ENCODE measurements around the gene FLNA. TPM values are rescaled to one million over a fixed set of nuclear protein-coding genes. Genes with fewer than 3 reads are reported as not detected.

The FLNA gene
- total and polyA plus RNA-seq, 2 of the 13 experiments (the other 11 are each of a cell fraction or from before 2014, with no cell fraction given) = 83.4 to 174 TPM

DNA sequence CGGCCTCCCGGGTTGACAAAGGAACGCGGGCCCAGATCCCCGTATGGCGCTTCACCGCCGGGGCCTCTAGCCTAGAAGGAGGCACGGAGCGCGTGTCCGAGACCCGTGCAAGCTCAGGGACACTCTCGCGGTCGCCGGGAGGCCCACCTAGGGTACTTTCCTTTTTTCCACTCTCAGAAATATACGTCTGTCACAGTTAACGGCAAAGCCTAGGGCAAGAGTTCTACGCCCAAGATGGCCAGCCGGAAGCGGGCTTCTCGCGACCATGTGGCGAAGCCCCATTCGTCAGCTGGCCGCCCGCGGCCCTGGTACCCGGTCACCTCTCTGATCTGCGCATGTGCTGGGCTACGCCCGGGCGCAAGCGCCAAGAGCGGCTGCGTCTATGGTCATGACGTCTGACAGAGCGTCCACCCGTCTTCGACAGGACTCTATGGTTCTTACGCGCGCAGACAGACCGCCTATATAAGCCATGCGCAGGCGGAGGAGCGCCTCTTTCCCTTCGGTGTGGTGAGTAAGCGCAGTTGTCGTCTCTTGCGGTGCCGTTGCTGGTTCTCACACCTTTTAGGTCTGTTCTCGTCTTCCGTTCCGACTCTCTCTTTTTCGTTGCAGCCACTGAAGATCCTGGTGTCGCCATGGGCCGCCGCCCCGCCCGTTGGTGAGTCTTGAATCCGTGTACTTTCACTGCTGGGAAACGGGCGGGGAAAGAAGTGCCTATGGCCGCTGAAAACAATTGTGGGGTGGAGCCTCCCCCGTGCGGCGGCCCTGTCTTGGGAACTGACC lies 23.6 kb upstream of the FLNA start, which contains the start of gene RPL10 (continued):
- TF ChIP-seq, protein P1, sequence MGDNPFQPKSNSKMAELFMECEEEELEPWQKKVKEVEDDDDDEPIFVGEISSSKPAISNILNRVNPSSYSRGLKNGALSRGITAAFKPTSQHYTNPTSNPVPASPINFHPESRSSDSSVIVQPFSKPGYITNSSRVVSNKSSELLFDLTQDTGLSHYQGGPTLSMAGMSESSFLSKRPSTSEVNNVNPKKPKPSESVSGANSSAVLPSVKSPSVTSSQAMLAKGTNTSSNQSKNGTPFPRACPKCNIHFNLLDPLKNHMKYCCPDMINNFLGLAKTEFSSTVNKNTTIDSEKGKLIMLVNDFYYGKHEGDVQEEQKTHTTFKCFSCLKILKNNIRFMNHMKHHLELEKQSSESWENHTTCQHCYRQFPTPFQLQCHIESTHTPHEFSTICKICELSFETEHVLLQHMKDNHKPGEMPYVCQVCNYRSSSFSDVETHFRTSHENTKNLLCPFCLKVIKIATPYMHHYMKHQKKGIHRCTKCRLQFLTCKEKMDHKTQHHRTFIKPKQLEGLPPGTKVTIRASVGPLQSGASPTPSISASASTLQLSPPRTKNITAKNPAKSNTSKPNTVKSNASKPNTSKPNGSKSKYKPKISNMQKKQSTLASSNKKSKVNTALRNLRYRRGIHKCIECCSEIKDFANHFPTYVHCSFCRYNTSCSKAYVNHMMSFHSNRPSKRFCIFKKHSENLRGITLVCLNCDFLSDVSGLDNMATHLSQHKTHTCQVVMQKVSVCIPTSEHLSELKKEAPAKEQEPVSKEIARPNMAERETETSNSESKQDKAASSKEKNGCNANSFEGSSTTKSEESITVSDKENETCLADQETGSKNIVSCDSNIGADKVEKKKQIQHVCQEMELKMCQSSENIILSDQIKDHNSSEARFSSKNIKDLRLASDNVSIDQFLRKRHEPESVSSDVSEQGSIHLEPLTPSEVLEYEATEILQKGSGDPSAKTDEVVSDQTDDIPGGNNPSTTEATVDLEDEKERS (CRISPR knock-in tag; IDR thresholded peaks at IDR 0.05) = peak; percentile 26; the same call in 1 of the 2 replicates
- TF ChIP-seq, protein P2, sequence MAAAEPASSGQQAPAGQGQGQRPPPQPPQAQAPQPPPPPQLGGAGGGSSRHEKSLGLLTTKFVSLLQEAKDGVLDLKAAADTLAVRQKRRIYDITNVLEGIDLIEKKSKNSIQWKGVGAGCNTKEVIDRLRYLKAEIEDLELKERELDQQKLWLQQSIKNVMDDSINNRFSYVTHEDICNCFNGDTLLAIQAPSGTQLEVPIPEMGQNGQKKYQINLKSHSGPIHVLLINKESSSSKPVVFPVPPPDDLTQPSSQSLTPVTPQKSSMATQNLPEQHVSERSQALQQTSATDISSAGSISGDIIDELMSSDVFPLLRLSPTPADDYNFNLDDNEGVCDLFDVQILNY (CRISPR knock-in tag; conservative IDR thresholded peaks at IDR 0.05) = no peak
- TF ChIP-seq NFRKB (IDR thresholded peaks at IDR 0.05) (no peak), ZMYM2 (CRISPR knock-in tag; IDR thresholded peaks at IDR 0.05) (no peak), PITX1 (CRISPR knock-in tag; IDR thresholded peaks at IDR 0.05) (no peak), POLR2G (IDR thresholded peaks at IDR 0.05; ENCODE audit: low read depth, low read length) (peak; percentile 99), REPIN1 (CRISPR knock-in tag; IDR thresholded peaks at IDR 0.05; ENCODE audit: borderline replicate concordance, low read depth) (no peak), KDM2A (CRISPR knock-in tag; IDR thresholded peaks at IDR 0.05; ENCODE audit: borderline replicate concordance, low read depth) (no peak), NR2F2 (IDR thresholded peaks at IDR 0.05; ENCODE audit: borderline replicate concordance, low read depth) (peak; percentile 47; the same call in 1 of the 2 replicates), MYC (CRISPR knock-in tag; IDR thresholded peaks at IDR 0.05; ENCODE audit: borderline replicate concordance) (peak; percentile 90), ZFP37 (CRISPR knock-in tag; IDR thresholded peaks at IDR 0.05; ENCODE audit: borderline replicate concordance) (peak; percentile 69; the same call in 1 of the 2 replicates), SRSF1 (optimal IDR thresholded peaks at IDR 0.05; ENCODE audit: low read depth, low read length) (no peak), ZNF430 (CRISPR knock-in tag; IDR thresholded peaks at IDR 0.05) (no peak; the same call in 1 of the 2 replicates), ZBTB20 (CRISPR knock-in tag; IDR thresholded peaks at IDR 0.05; ENCODE audit: borderline replicate concordance, low read depth) (0 out of 2 replicates have a peak, but pooled peaks have one; percentile 22), RFXANK (CRISPR knock-in tag; IDR thresholded peaks at IDR 0.05) (no peak), ZNF777 (CRISPR knock-in tag; IDR thresholded peaks at IDR 0.05) (peak; percentile 39)
- TF ChIP-seq, protein P3, sequence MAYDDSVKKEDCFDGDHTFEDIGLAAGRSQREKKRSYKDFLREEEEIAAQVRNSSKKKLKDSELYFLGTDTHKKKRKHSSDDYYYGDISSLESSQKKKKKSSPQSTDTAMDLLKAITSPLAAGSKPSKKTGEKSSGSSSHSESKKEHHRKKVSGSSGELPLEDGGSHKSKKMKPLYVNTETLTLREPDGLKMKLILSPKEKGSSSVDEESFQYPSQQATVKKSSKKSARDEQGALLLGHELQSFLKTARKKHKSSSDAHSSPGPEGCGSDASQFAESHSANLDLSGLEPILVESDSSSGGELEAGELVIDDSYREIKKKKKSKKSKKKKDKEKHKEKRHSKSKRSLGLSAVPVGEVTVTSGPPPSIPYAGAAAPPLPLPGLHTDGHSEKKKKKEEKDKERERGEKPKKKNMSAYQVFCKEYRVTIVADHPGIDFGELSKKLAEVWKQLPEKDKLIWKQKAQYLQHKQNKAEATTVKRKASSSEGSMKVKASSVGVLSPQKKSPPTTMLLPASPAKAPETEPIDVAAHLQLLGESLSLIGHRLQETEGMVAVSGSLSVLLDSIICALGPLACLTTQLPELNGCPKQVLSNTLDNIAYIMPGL (CRISPR knock-in tag; IDR thresholded peaks at IDR 0.05; ENCODE audit: borderline replicate concordance in 1 of 2, low read depth in 1 of 2) = peak in 1 of 2 experiments; percentile 49; a peak in 1 of 4 replicates
- TF ChIP-seq, protein P4, sequence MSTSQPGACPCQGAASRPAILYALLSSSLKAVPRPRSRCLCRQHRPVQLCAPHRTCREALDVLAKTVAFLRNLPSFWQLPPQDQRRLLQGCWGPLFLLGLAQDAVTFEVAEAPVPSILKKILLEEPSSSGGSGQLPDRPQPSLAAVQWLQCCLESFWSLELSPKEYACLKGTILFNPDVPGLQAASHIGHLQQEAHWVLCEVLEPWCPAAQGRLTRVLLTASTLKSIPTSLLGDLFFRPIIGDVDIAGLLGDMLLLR (CRISPR knock-in tag; IDR thresholded peaks at IDR 0.05) = no peak
- TF ChIP-seq, protein P5, sequence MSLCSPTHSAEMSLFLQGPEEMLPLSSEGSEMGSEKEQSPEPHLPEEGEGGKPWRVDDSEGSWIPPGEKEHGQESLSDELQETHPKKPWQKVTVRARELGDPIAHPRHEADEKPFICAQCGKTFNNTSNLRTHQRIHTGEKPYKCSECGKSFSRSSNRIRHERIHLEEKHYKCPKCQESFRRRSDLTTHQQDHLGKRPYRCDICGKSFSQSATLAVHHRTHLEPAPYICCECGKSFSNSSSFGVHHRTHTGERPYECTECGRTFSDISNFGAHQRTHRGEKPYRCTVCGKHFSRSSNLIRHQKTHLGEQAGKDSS (CRISPR knock-in tag; IDR thresholded peaks at IDR 0.05; ENCODE audit: borderline replicate concordance, low read depth) = no peak
- TF ChIP-seq, protein P6, sequence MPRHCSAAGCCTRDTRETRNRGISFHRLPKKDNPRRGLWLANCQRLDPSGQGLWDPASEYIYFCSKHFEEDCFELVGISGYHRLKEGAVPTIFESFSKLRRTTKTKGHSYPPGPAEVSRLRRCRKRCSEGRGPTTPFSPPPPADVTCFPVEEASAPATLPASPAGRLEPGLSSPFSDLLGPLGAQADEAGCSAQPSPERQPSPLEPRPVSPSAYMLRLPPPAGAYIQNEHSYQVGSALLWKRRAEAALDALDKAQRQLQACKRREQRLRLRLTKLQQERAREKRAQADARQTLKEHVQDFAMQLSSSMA (CRISPR knock-in tag; IDR thresholded peaks at IDR 0.05) = no peak

All from HepG2 (cell line).